H1 (cell line): Measurements from ENCODE around the gene ZNF304. TPM values are rescaled to one million over a fixed set of nuclear protein-coding genes. Genes with fewer than 3 reads are reported as not detected.

Source experiments
- CTCF ChIA-PET: fragments of 300-600 bp; sonication (Branson Sonifier 250); formaldehyde crosslinking; loops from one replicate; lab custom pipeline; 2021; ENCODE audit not compliant: partially characterized antibody; lab: Charles Lee
- POLR2A ChIA-PET: fragments of 300-600 bp; sonication (Branson Sonifier 250); formaldehyde crosslinking; loops from one replicate; lab custom pipeline; 2021; ENCODE audit warnings: inconsistent platforms; ENCODE audit not compliant: partially characterized antibody; lab: Charles Lee
- DNase-seq, 2 experiments: peaks; one replicate each; pipeline versions ENCODE4 v3.0.0 to v3.0.0-alpha.2; 2010 to 2022; ENCODE audit warnings: low spot score in 2 of 2, low read depth in 1 of 2, mixed read lengths in 1 of 2
- FAIRE-seq: peaks from 2 replicates; lab custom pipeline; 2011; peaks lifted over from hg19 to GRCh38; lab: Jason Lieb, UNC
- H2AFZ ChIP-seq: 2 replicates; pipeline ENCODE4 v1.8.1; 2012; ENCODE audit warnings: low read length, inconsistent platforms
- H2AK5ac ChIP-seq: 2 replicates; pipeline ENCODE4 v1.6.1; 2013; ENCODE audit warnings: low read depth, low read length
- H2BK120ac ChIP-seq: replicated peaks from 2 replicates; pipeline ENCODE3; 2013; ENCODE audit warnings: low read depth, low read length, inconsistent platforms
- H2BK12ac ChIP-seq: 2 replicates; pipeline ENCODE4 v1.6.1; 2013; ENCODE audit warnings: low read depth, low read length
- H2BK15ac ChIP-seq: 2 replicates; pipeline ENCODE4 v1.6.1; 2013; ENCODE audit warnings: low read length
- H2BK20ac ChIP-seq: 2 replicates; pipeline ENCODE4 v1.6.1; 2013; ENCODE audit warnings: low read length
- H2BK5ac ChIP-seq: 2 replicates; pipeline ENCODE4 v1.6.1; 2013; ENCODE audit warnings: low read depth, low read length
- H3K14ac ChIP-seq: 2 replicates; pipeline ENCODE4 v1.6.1; 2013; ENCODE audit warnings: inconsistent platforms; ENCODE audit not compliant: insufficient read length
- H3K18ac ChIP-seq: 2 replicates; pipeline ENCODE4 v1.6.1; 2013; ENCODE audit warnings: low read length; ENCODE audit errors: extremely low read depth
- H3K23ac ChIP-seq: 2 replicates; pipeline ENCODE4 v1.6.1; 2013; ENCODE audit warnings: inconsistent platforms; ENCODE audit not compliant: insufficient read length
- H3K23me2 ChIP-seq: 2 replicates; pipeline ENCODE4 v1.6.1; 2013; ENCODE audit warnings: low read depth, low read length
- H3K27ac ChIP-seq: 2 replicates; pipeline ENCODE4 v1.6.1; 2011; ENCODE audit warnings: low read depth, low read length, inconsistent platforms
- H3K27me3 ChIP-seq, 4 experiments: replicated peaks in 1 of 4; 1 replicate in 1 of 4; 2 replicates in 3 of 4; pipeline versions ENCODE4 v1.6.1 to v1.8.1; 2011 to 2013; ENCODE audit warnings: low read length in 3 of 4, mild to moderate bottlenecking in 3 of 4, inconsistent platforms in 2 of 4, mixed read lengths in 2 of 4, moderate library complexity in 1 of 4; ENCODE audit not compliant: control insufficient read depth in 3 of 4, insufficient read depth in 3 of 4; ENCODE audit errors: extremely low read depth in 1 of 4
- H3K36me3 ChIP-seq, 4 experiments: 2 replicates each; pipeline versions ENCODE4 v1.6.1 to v1.8.1; 2011 to 2013; ENCODE audit warnings: mild to moderate bottlenecking in 4 of 4, low read length in 3 of 4, moderate library complexity in 2 of 4, control low read depth in 1 of 4, inconsistent platforms in 1 of 4; ENCODE audit not compliant: insufficient read depth in 4 of 4, control insufficient read depth in 2 of 4
- H3K4ac ChIP-seq: replicated peaks from 2 replicates; pipeline ENCODE3; 2013; ENCODE audit warnings: low read length, low read depth, mixed read lengths, inconsistent platforms; ENCODE audit not compliant: insufficient read length
- H3K4me1 ChIP-seq, 4 experiments: replicated peaks in 1 of 4; 1 replicate in 1 of 4; 2 replicates in 3 of 4; pipeline versions ENCODE4 v1.6.1 to v1.8.1; 2011 to 2013; ENCODE audit warnings: low read length in 3 of 4, inconsistent platforms in 2 of 4, mixed read lengths in 1 of 4; ENCODE audit not compliant: insufficient read depth in 4 of 4, control insufficient read depth in 3 of 4
- H3K4me2 ChIP-seq, 2 experiments: 2 replicates each; pipeline versions ENCODE4 v1.6.1 to v1.8.1; 2011 to 2013; ENCODE audit warnings: low read depth in 2 of 2, low read length in 2 of 2, control low read depth in 1 of 2, inconsistent platforms in 1 of 2, mild to moderate bottlenecking in 1 of 2; ENCODE audit not compliant: insufficient read depth in 1 of 2
- H3K4me3 ChIP-seq, 4 experiments: fragments of 200-600, 300-600 bp in 1 of 4; sonication (generic), shearing (Covaris generic), sonication (Bioruptor Twin) in 1 of 4; 2 replicates each; pipeline versions ENCODE4 v1.5.1 to v1.8.1; 2011 to 2016; ENCODE audit warnings: low read length in 4 of 4, low read depth in 3 of 4, control low read depth in 2 of 4, inconsistent platforms in 2 of 4, mild to moderate bottlenecking in 2 of 4, mixed read lengths in 1 of 4, moderate library complexity in 1 of 4; ENCODE audit not compliant: insufficient read depth in 2 of 4; ENCODE audit errors: extremely low read depth in 1 of 4
- H3K56ac ChIP-seq: replicated peaks from 2 replicates; pipeline ENCODE3; 2013; ENCODE audit warnings: low read depth, mild to moderate bottlenecking, mixed read lengths, low read length, inconsistent platforms; ENCODE audit not compliant: insufficient read length
- H3K79me1 ChIP-seq: 2 replicates; pipeline ENCODE4 v1.6.1; 2013; ENCODE audit warnings: low read depth, low read length, control low read depth
- H3K79me2 ChIP-seq, 2 experiments: 2 replicates each; pipeline versions ENCODE4 v1.6.1 to v1.8.1; 2012 to 2013; ENCODE audit warnings: low read length in 2 of 2, mild to moderate bottlenecking in 2 of 2, inconsistent platforms in 1 of 2; ENCODE audit not compliant: insufficient read depth in 2 of 2, control insufficient read depth in 1 of 2
- H3K9ac ChIP-seq, 4 experiments: replicated peaks in 1 of 4; 1 replicate in 1 of 4; 2 replicates in 3 of 4; pipeline versions ENCODE4 v1.6.1 to v1.8.1; 2011 to 2013; ENCODE audit warnings: low read depth in 3 of 4, low read length in 3 of 4, control low read depth in 2 of 4, mild to moderate bottlenecking in 2 of 4, moderate library complexity in 2 of 4, inconsistent platforms in 1 of 4; ENCODE audit errors: extremely low read depth in 1 of 4
- H3K9me3 ChIP-seq, 2 experiments: 2 replicates each; pipeline versions ENCODE4 v1.6.1 to v1.8.1; 2012 to 2013; ENCODE audit warnings: mild to moderate bottlenecking in 2 of 2, moderate library complexity in 2 of 2, control low read depth in 1 of 2, inconsistent platforms in 1 of 2, low read depth in 1 of 2, low read length in 1 of 2, mixed read lengths in 1 of 2; ENCODE audit not compliant: insufficient read depth in 2 of 2
- H4K20me1 ChIP-seq, 2 experiments: replicated peaks in 1 of 2; 2 replicates each; pipeline versions ENCODE3 to v1.8.1; 2011 to 2013; ENCODE audit warnings: inconsistent platforms in 2 of 2, low read length in 2 of 2, mild to moderate bottlenecking in 1 of 2; ENCODE audit not compliant: insufficient read depth in 2 of 2, control insufficient read depth in 1 of 2
- H4K5ac ChIP-seq: 2 replicates; pipeline ENCODE4 v1.6.1; 2013; ENCODE audit warnings: low read length, low read depth, mixed read lengths, inconsistent platforms; ENCODE audit not compliant: insufficient read length
- H4K8ac ChIP-seq: 2 replicates; pipeline ENCODE4 v1.8.0; 2013; ENCODE audit warnings: mild to moderate bottlenecking, moderate library complexity, low read length, inconsistent platforms; ENCODE audit not compliant: insufficient read depth; ENCODE audit errors: extremely low read depth
- H4K91ac ChIP-seq: replicated peaks from 2 replicates; pipeline ENCODE3; 2013; ENCODE audit warnings: low read length, mixed read lengths, inconsistent platforms; ENCODE audit not compliant: insufficient read length
- BRCA1 ChIP-seq: IDR thresholded peaks from 2 replicates; pipeline ENCODE4 v1.6.1; 2012; ENCODE audit warnings: low read depth, low read length, improper control_type of control experiment
- CHD2 ChIP-seq: IDR thresholded peaks from 2 replicates; pipeline ENCODE4 v1.6.1; 2012; ENCODE audit warnings: low read length, improper control_type of control experiment
- CREB1 ChIP-seq: IDR thresholded peaks from 2 replicates; pipeline ENCODE4 v1.6.1; 2012; ENCODE audit warnings: inconsistent platforms
- CTBP2 ChIP-seq: IDR thresholded peaks from 2 replicates; pipeline ENCODE4 v1.7.0; 2011; ENCODE audit warnings: borderline replicate concordance, mild to moderate bottlenecking, moderate library complexity, mixed read lengths, low read length; ENCODE audit not compliant: insufficient read depth, insufficient read length
- FOSL1 ChIP-seq: IDR thresholded peaks from 2 replicates; pipeline ENCODE4 v1.6.1; 2011; ENCODE audit warnings: mild to moderate bottlenecking, low read depth, low read length, moderate library complexity; ENCODE audit not compliant: insufficient read depth
- GTF2F1 ChIP-seq: IDR thresholded peaks from 2 replicates; pipeline ENCODE4 v1.6.1; 2012; ENCODE audit warnings: low read depth, low read length, improper control_type of control experiment, borderline replicate concordance
- KDM5A ChIP-seq: fragments of 200-600 bp; IDR thresholded peaks from 2 replicates; pipeline ENCODE4 v1.7.1; 2012; ENCODE audit warnings: mild to moderate bottlenecking, low read length, inconsistent platforms, mixed read lengths
- MAFK ChIP-seq: IDR thresholded peaks from 2 replicates; pipeline ENCODE4 v1.6.1; 2012; ENCODE audit warnings: low read depth, mild to moderate bottlenecking, improper control_type of control experiment, low read length
- POLR2A ChIP-seq, 2 experiments: IDR thresholded peaks; 1 replicate in 1 of 2; 2 replicates in 1 of 2; pipeline ENCODE4 v1.6.1; 2011; ENCODE audit warnings: low read depth in 2 of 2, low read length in 2 of 2, mild to moderate bottlenecking in 2 of 2; ENCODE audit errors: control extremely low read depth in 1 of 2
- POLR2AphosphoS5 ChIP-seq: IDR thresholded peaks from 2 replicates; pipeline ENCODE4 v1.6.1; 2011; ENCODE audit warnings: low read depth, low read length
- RBBP5 ChIP-seq: IDR thresholded peaks from 2 replicates; pipeline ENCODE4 v1.7.1; 2012; ENCODE audit warnings: low read depth, mild to moderate bottlenecking, inconsistent platforms, low read length, moderate library complexity, borderline replicate concordance
- TBP ChIP-seq: IDR thresholded peaks from 2 replicates; pipeline ENCODE4 v1.6.1; 2011; ENCODE audit warnings: low read depth, low read length, improper control_type of control experiment
- WGBS, 2 experiments: shearing (Covaris generic) in 1 of 2; methylation state at CpG; one replicate each; pipeline versions ENCODE4 v1.1.6 to v1.1.7; 2013 to 2015; ENCODE audit warnings: low lambda C conversion rate in 2 of 2, mixed read lengths in 2 of 2, inconsistent platforms in 1 of 2, low coverage in 1 of 2, missing lambda C conversion rate in 1 of 2; ENCODE audit not compliant: insufficient replicate concordance in 2 of 2, insufficient coverage in 1 of 2, insufficient read length in 1 of 2; ENCODE audit errors: extremely low coverage in 1 of 2, missing lambda C conversion rate in 1 of 2; 5-methylcytosine and 5-hydroxymethylcytosine counted together
- polyA plus RNA-seq, 7 experiments: library from polyadenylated mRNA; depleted of rRNA in 3 of 7; stranded (reverse) in 5 of 7; unstranded in 2 of 7; fragments of >200 nt in 5 of 7; fragments of 200-250 nt in 2 of 7; gene quantifications; 1 replicate in 5 of 7; 2 replicates in 1 of 7; 4 replicates in 1 of 7; pipeline versions ENCODE4 v1.2.1 to v1.2.3, GENCODE V29; 2011 to 2013; ENCODE audit warnings: missing spikeins in 2 of 7, mixed read lengths in 2 of 7
- total RNA-seq: library from RNA; stranded (reverse); fragmentation: NEBNext Ultra II Directional; extraction: Animal tissue kit (Norgen Biotek cat#: 25700); gene quantifications from 2 replicates; pipeline ENCODE4 v1.2.1, GENCODE V29; 2021

The ZNF304 gene
- total and polyA plus RNA-seq, 2 of the 8 experiments (the other 6 are each of a cell fraction or from before 2014, with no cell fraction given), result 4.3 to 10.5 TPM

DNA sequence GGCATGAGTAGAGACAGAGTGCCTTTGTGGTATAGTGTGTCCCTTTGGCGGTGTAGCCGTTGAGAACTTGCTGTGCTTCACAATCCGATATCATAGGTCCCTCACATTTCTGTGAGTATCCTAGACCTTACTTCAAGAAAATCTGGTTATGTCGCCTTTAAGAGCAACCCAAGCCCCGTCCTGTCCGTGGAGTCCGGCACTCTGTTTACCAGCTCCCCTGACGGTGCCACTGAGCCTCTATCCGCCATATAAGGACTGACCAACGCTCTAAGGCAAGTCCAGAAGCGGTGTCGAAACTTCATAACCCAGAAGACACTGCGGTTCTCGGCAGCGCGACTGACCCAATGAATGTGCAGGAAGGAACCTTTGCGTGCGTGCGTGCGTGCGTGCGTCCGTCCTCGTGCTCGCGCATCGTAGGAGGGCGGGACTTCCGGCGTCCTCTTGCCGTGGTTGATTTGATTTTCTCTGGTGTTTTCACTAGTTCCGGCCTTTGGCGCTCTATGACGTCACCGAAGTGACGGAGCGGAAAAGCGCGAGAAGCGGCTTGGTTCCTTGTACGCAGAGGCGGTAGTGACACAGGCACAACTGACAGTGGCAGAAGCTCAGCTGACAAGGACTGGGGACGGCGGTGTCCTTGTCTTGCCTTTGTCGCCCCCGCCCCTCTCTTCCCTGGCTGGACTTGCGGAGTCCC is 12.1 kb downstream of the ZNF304 start, which contains the start of the genes TRAPPC2B and ZNF547:
Gene TRAPPC2B (plus strand): TSS at position 555 of the 691 bp plus-strand sequence. CDS start 1,283 bp downstream, outside the sequence.
Gene ZNF547 (plus strand): TSS at position 555 of the 691 bp plus-strand sequence. CDS start 5,005 bp downstream, outside the sequence.
- no peak within 1 kb of the TSS for H2BK120ac ChIP-seq
- H3K79me2 ChIP-seq, result peaks cover 0 to 7% of the 10 kb centered on the region in 2 experiments; a peak in 1 of 4 replicates
- no peak within 1 kb of the TSS for H3K23ac ChIP-seq
- peak within 1 kb of the TSS; percentile 72 for H3K27ac ChIP-seq
- FAIRE-seq (peak; percentile 99), DNase-seq (peak; percentile 98 to 99)
- H3K23me2 ChIP-seq, result peaks cover 9% of the 10 kb centered on the region
- no peak within 1 kb of the TSS for H3K56ac ChIP-seq
- peak within 1 kb of the TSS; percentile 64 to 81 (median 66) for H3K4me3 ChIP-seq
- WGBS, 2 experiments, result 4% methylated on average over 35 of the region's 47 CpGs; no CpG with 5 or more reads in 1 of the 2 experiments
- no peaks in the 10 kb centered on the region for H4K20me1 ChIP-seq
- peak within 1 kb of the TSS; percentile 19 for H3K4ac ChIP-seq
- no peaks in the 10 kb centered on the region; a peak in 1 of 8 replicates for H3K36me3 ChIP-seq
- peak within 1 kb of the TSS; percentile 43; the same call in 1 of the 2 replicates for H2BK12ac ChIP-seq
- H2BK15ac ChIP-seq, result no peak within 1 kb of the TSS
- ChIA-PET POLR2A (interaction anchor here (0.7 to 2.5 kb wide), 9 partner anchors 9 to 106 kb away, joined by 3 to 20 read pairs (median 4); partner anchors contain the start of genes ZNF304, ZNF460 and ZNF548), CTCF (no interaction called here)
- peak within 1 kb of the TSS; percentile 35 for H4K5ac ChIP-seq
- peak within 1 kb of the TSS; percentile 91; the same call in 1 of the 2 replicates for H2BK5ac ChIP-seq
- peaks cover 0 to 2% (median 1%) of the 10 kb centered on the region in 4 experiments; a peak in 2 of 7 replicates for H3K4me1 ChIP-seq
- H4K91ac ChIP-seq, result peak within 1 kb of the TSS; percentile 57
- H3K79me1 ChIP-seq, result no peaks in the 10 kb centered on the region; the same call in 1 of the 2 replicates
- peak within 1 kb of the TSS; percentile 18 for H2AFZ ChIP-seq
- H3K4me2 ChIP-seq, result peak within 1 kb of the TSS; percentile 69 to 77
- H3K18ac ChIP-seq, result 0 out of 2 replicates have a peak within 1 kb of the TSS, but pooled peaks have one; percentile 53
- H2AK5ac ChIP-seq, result no peak within 1 kb of the TSS
- no peaks in the 10 kb centered on the region for H3K9me3 ChIP-seq
- no peak within 1 kb of the TSS for H3K14ac ChIP-seq
- no peak within 1 kb of the TSS for H2BK20ac ChIP-seq
- H3K27me3 ChIP-seq, result no peaks in the 10 kb centered on the region
- H4K8ac ChIP-seq, result no peak within 1 kb of the TSS; the same call in 1 of the 2 replicates
- peak within 1 kb of the TSS; percentile 36 to 97 (median 70) for H3K9ac ChIP-seq
- TF ChIP-seq BRCA1, result peak; percentile 58; the same call in 1 of the 2 replicates
- TF ChIP-seq POLR2AphosphoS5, result peak; percentile 90
- peak; percentile 81 for TF ChIP-seq CHD2
- no peak for TF ChIP-seq FOSL1
- 0 out of 2 replicates have a peak, but pooled peaks have one; percentile 29 for TF ChIP-seq RBBP5
- no peak for TF ChIP-seq KDM5A
- TF ChIP-seq POLR2A (IDR thresholded peaks at IDR 0.05; ENCODE audit: control extremely low read depth in 1 of 2, low read depth in 2 of 2, low read length in 2 of 2), result peak; percentile 80 to 90
- TF ChIP-seq MAFK, result no peak
- peak; percentile 91 for TF ChIP-seq TBP
- TF ChIP-seq CREB1, result peak; percentile 99
- TF ChIP-seq CTBP2, result peak; percentile 75
- peak; percentile 75; the same call in 1 of the 2 replicates for TF ChIP-seq GTF2F1
